Measurements from ENCODE around the gene KLHL17.
"Not testable (repeated sequence)": the region's sequence is repeated elsewhere in the genome, so short reads cannot be mapped to it uniquely, and the experiment has no call there.

The KLHL17 gene

GRCh38 chr1:982765-983436, 22.5 kb downstream of the KLHL17 start:
- TF ChIP-seq, protein P1, sequence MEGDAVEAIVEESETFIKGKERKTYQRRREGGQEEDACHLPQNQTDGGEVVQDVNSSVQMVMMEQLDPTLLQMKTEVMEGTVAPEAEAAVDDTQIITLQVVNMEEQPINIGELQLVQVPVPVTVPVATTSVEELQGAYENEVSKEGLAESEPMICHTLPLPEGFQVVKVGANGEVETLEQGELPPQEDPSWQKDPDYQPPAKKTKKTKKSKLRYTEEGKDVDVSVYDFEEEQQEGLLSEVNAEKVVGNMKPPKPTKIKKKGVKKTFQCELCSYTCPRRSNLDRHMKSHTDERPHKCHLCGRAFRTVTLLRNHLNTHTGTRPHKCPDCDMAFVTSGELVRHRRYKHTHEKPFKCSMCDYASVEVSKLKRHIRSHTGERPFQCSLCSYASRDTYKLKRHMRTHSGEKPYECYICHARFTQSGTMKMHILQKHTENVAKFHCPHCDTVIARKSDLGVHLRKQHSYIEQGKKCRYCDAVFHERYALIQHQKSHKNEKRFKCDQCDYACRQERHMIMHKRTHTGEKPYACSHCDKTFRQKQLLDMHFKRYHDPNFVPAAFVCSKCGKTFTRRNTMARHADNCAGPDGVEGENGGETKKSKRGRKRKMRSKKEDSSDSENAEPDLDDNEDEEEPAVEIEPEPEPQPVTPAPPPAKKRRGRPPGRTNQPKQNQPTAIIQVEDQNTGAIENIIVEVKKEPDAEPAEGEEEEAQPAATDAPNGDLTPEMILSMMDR (IDR thresholded peaks at IDR 0.05; ENCODE audit: poor library complexity, severe bottlenecking), result no peak
- Histone ChIP-seq H3K9me3 (ENCODE audit: severe bottlenecking) (no peaks in the 10 kb centered on the region), H3K27me3 (ENCODE audit: insufficient read depth, poor library complexity, severe bottlenecking) (peaks cover 5% of the 10 kb centered on the region), H3K4me1 (ENCODE audit: insufficient read depth, poor library complexity, severe bottlenecking) (no peaks in the 10 kb centered on the region), H3K27ac (ENCODE audit: poor library complexity, severe bottlenecking) (no peak overlapping the region), H3K36me3 (ENCODE audit: low read depth) (no peaks in the 10 kb centered on the region), H3K4me3 (ENCODE audit: severe bottlenecking) (no peak overlapping the region)
- ATAC-seq (ENCODE audit: low read depth), result peak; percentile 16; the same call in 1 of the 3 replicates
- no peak for DNase-seq (ENCODE audit: low spot score)

DNA sequence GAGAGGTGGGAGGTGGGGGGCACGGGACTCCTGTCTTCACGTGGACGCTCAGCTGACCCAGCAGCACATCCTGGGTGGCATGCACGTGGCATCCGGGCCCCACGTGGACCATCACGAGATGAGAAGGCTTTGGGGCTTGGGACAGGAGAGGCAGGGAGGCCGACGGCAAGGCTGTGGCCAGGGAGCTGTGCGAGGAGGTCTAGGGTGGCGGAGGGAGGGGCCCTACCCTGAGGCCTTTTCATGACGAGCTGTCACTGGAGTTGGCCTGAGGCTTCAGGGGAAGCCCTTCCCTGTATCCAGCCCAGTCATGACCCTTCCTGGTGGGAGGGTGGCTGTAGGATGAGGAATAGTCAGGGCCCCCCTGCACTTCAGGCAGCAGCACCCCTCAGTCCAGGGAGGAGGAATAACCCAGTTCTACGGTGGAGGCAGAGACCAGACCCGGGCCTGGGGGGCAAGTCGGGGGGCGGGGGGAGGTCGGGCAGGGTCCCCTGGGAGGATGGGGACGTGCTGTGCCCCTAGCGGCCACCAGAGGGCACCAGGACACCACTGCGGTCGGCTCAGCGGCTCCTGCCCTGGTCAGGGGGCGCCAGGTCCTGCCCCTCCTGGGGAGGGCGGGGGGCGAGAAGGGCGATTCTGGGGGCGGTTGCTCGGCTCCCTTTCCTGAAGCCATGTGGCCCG, 23.6 kb downstream of the KLHL17 start:
- peak; percentile 40; the same call in 2 of the 3 replicates for ATAC-seq (ENCODE audit: low read depth)
- Histone ChIP-seq H3K4me1 (ENCODE audit: insufficient read depth, poor library complexity, severe bottlenecking) (no peaks in the 10 kb centered on the region), H3K9me3 (ENCODE audit: severe bottlenecking) (no peaks in the 10 kb centered on the region), H3K4me3 (ENCODE audit: severe bottlenecking) (no peak overlapping the region), H3K36me3 (ENCODE audit: low read depth) (no peaks in the 10 kb centered on the region), H3K27me3 (ENCODE audit: insufficient read depth, poor library complexity, severe bottlenecking) (peaks cover 5% of the 10 kb centered on the region), H3K27ac (ENCODE audit: poor library complexity, severe bottlenecking) (no peak overlapping the region)
- TF ChIP-seq, protein P1 (IDR thresholded peaks at IDR 0.05; ENCODE audit: poor library complexity, severe bottlenecking), result peak; percentile 93
- DNase-seq (ENCODE audit: low spot score), result no peak

DNA sequence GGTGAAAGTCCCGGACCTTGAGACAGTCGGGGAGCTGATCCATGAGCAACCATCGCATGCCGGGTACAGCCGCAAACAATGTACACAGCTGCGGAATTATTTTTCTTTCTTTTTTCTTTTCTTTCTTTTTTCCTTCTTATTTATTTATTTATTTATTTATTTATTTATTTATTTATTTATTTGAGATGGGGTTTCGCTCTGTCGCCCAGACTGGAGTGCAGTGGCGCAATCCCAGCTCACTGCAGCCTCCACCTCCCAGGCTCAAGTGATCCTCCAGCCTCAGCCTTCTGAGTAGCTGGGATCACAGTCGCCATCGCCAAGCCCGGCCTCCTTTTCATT, 24.1 kb downstream of the KLHL17 start:
- no peak for ATAC-seq (ENCODE audit: low read depth)

DNA sequence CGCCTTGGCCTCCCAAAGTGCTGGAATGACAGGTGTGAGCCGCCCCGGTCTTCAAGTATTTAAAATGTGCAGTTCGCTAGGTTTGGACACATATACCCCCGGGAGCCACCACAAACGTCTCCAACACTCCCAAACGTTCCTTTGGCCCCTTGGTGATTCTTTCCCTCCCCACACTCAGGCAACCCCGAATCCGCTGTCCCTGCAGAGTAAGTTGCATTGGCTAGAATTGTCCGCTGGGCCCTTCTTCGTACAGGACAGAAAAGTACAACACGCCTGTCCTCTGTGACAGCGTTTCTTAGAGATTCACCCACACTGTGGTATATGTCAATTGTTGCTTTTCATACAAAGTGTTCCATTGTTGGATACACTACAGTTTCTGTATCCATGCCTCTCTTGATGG, 24.7 kb downstream of the KLHL17 start:
- no peak for DNase-seq (ENCODE audit: low spot score)
- H3K4me1 ChIP-seq (ENCODE audit: insufficient read depth, poor library complexity, severe bottlenecking), result no peaks in the 10 kb centered on the region
- no peaks in the 10 kb centered on the region for H3K9me3 ChIP-seq (ENCODE audit: severe bottlenecking)
- no peak for ATAC-seq (ENCODE audit: low read depth)
- no peaks in the 10 kb centered on the region for H3K36me3 ChIP-seq (ENCODE audit: low read depth)
- no peak overlapping the region for H3K4me3 ChIP-seq (ENCODE audit: severe bottlenecking)
- H3K27ac ChIP-seq (ENCODE audit: poor library complexity, severe bottlenecking), result no peak overlapping the region
- TF ChIP-seq, protein P1 (IDR thresholded peaks at IDR 0.05; ENCODE audit: poor library complexity, severe bottlenecking), result no peak
- H3K27me3 ChIP-seq (ENCODE audit: insufficient read depth, poor library complexity, severe bottlenecking), result peaks cover 5% of the 10 kb centered on the region

More for the DNA sequence above, 24.1 kb downstream of the KLHL17 start:
- no peak overlapping the region for H3K27ac ChIP-seq (ENCODE audit: poor library complexity, severe bottlenecking)
- TF ChIP-seq, protein P1 (IDR thresholded peaks at IDR 0.05; ENCODE audit: poor library complexity, severe bottlenecking), result peak; percentile 62
- DNase-seq (ENCODE audit: low spot score), result no peak
- H3K36me3 ChIP-seq (ENCODE audit: low read depth), result no peaks in the 10 kb centered on the region
- H3K4me1 ChIP-seq (ENCODE audit: insufficient read depth, poor library complexity, severe bottlenecking), result no peaks in the 10 kb centered on the region
- H3K9me3 ChIP-seq (ENCODE audit: severe bottlenecking), result no peaks in the 10 kb centered on the region
- no peak overlapping the region for H3K4me3 ChIP-seq (ENCODE audit: severe bottlenecking)
- H3K27me3 ChIP-seq (ENCODE audit: insufficient read depth, poor library complexity, severe bottlenecking), result peaks cover 5% of the 10 kb centered on the region

DNA sequence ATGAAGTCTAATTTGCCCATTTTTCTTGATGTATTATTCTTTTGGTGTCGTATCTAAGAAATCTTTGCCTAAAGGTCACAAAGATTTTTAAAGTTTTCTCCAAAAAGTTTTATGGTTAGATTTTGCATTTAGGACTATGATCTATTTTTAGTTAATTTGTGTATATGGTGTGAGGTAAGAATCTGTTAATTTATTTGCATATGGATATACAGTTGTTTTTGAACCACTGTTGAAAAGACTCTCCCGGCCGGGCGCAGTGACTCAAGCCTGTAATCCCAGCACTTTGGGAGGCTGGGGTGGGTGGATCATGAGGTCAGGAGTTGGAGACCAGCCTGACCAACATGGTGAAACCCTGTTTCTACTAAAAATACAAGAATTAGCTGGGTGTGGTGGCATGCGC, 27.7 kb downstream of the KLHL17 start:
- not testable (repeated sequence) for H3K36me3 ChIP-seq (ENCODE audit: low read depth); DNase-seq (ENCODE audit: low spot score); H3K4me1 ChIP-seq (ENCODE audit: insufficient read depth, poor library complexity, severe bottlenecking); ATAC-seq (ENCODE audit: low read depth); H3K9me3 ChIP-seq (ENCODE audit: severe bottlenecking); H3K27me3 ChIP-seq (ENCODE audit: insufficient read depth, poor library complexity, severe bottlenecking); H3K4me3 ChIP-seq (ENCODE audit: severe bottlenecking); H3K27ac ChIP-seq (ENCODE audit: poor library complexity, severe bottlenecking)

- not testable (repeated sequence) for H3K9me3 ChIP-seq (ENCODE audit: severe bottlenecking); H3K27me3 ChIP-seq (ENCODE audit: insufficient read depth, poor library complexity, severe bottlenecking); DNase-seq (ENCODE audit: low spot score); H3K4me3 ChIP-seq (ENCODE audit: severe bottlenecking); H3K36me3 ChIP-seq (ENCODE audit: low read depth); ATAC-seq (ENCODE audit: low read depth); H3K4me1 ChIP-seq (ENCODE audit: insufficient read depth, poor library complexity, severe bottlenecking); H3K27ac ChIP-seq (ENCODE audit: poor library complexity, severe bottlenecking)
Observed at GRCh38 chr1:991275-991674, 30.9 kb downstream of the KLHL17 start.

Measured in RWPE2 (cell line).